IPS-15b (cell line): Measurements from ENCODE around the gene KDM7A.

ENCODE experiments used
- H3K27me3 ChIP-seq: one replicate; pipeline ENCODE4 v1.6.1; 2013; ENCODE audit warnings: low read length; ENCODE audit not compliant: control insufficient read depth, insufficient read depth
- H3K36me3 ChIP-seq: one replicate; pipeline ENCODE4 v1.6.1; 2013; ENCODE audit warnings: low read length; ENCODE audit not compliant: control insufficient read depth, insufficient read depth
- H3K4me1 ChIP-seq: one replicate; pipeline ENCODE4 v1.6.1; 2013; ENCODE audit warnings: mild to moderate bottlenecking, low read length; ENCODE audit not compliant: control insufficient read depth, insufficient read depth
- H3K4me3 ChIP-seq: one replicate; pipeline ENCODE4 v1.5.1; 2013; ENCODE audit warnings: low read depth, low read length
- H3K9ac ChIP-seq: one replicate; pipeline ENCODE4 v1.6.1; 2013; ENCODE audit warnings: low read depth, mild to moderate bottlenecking, low read length
- H3K9me3 ChIP-seq: one replicate; pipeline ENCODE4 v1.6.1; 2013; ENCODE audit warnings: mild to moderate bottlenecking, low read length; ENCODE audit not compliant: control insufficient read depth, insufficient read depth

Gene KDM7A, protein sequence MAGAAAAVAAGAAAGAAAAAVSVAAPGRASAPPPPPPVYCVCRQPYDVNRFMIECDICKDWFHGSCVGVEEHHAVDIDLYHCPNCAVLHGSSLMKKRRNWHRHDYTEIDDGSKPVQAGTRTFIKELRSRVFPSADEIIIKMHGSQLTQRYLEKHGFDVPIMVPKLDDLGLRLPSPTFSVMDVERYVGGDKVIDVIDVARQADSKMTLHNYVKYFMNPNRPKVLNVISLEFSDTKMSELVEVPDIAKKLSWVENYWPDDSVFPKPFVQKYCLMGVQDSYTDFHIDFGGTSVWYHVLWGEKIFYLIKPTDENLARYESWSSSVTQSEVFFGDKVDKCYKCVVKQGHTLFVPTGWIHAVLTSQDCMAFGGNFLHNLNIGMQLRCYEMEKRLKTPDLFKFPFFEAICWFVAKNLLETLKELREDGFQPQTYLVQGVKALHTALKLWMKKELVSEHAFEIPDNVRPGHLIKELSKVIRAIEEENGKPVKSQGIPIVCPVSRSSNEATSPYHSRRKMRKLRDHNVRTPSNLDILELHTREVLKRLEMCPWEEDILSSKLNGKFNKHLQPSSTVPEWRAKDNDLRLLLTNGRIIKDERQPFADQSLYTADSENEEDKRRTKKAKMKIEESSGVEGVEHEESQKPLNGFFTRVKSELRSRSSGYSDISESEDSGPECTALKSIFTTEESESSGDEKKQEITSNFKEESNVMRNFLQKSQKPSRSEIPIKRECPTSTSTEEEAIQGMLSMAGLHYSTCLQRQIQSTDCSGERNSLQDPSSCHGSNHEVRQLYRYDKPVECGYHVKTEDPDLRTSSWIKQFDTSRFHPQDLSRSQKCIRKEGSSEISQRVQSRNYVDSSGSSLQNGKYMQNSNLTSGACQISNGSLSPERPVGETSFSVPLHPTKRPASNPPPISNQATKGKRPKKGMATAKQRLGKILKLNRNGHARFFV

DNA sequence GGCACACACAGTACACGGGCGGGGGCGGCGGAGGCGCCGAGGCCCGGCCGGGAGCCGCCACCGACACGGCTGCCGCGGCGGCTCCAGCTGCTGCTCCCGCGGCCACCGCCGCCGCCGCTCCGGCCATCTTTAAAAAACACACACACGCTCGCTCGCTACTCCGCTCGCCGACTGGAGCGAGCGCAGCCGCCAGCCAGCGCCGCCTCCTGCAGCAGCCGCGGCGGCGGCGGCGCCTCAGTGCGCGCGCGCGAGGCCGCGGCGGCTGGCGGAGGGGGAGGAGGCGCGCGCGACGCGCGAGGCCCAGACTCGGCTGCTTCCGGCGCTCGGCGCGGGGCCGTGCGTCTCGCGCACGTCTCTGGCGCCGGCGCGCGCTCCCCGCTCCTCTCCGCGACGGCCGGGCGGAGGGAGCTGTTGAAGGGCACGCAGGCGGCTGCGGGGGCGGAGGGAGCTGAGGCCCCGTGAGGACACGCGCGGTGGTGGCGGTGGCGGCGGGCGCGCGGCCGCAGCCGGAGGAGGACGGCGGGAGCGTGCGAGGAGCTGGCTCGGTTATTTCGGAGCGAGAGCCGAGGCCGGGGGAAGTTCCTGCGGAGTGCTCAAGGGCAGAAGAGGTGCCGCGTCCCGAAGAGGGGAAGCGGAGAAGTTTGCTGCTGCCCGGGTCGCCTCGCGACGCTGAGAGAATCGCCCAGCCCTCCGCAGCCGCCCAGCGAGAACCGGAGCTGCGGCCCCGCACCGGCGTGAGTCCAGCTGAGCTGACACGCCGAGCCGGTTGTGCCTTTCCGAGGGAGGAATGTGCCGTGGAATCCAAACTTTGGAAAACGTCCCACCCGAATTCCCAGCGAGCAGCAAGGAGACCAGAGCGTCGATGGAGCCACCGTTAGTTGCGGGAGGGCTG, at the start of gene KDM7A:
TSS of gene KDM7A (minus strand) at position 173 of the 892 bp plus-strand sequence. CDS start at position 127, 46 bp downstream.
- Histone ChIP-seq H3K9ac (no peak within 1 kb of the TSS), H3K36me3 (no peaks in the 10 kb centered on the region)

DNA sequence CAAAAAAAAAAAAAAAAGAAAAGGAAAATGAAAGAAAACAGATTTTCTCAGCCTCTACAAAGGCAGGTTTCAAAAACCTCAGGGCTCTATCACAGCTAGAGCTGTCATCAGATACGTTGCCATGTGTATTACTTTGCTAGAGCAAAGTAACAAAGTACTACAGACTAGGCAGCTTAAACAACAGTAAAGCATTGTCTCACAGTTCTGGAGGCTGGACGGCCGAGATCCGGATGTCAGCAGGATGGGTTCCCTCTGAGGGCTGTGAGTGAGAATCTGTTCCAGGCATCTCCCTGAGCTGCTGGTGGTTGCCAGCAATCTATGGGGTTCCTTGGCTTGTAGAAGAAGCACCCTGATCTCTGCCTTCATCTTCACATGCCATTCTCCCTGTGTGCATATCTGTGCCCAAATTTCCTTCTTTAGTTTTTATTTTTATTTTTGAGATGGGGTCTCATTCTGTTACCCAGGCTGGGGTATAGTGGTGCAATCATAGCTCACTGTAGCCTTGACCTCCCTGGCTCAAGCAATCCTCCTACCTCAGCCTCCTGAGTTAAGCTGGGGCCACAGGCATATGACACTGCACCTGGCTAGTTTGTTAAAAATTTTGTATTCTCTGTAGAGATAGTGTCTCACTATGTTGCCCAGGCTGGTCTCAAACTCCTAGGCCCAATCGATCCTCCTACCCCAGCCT, 48.9 kb upstream of the KDM7A start:
- no peaks in the 10 kb centered on the region for H3K36me3 ChIP-seq
- H3K4me3 ChIP-seq = no peak overlapping the region
- H3K4me1 ChIP-seq = no peaks in the 10 kb centered on the region
- H3K9me3 ChIP-seq = no peaks in the 10 kb centered on the region
- H3K9ac ChIP-seq = no peak overlapping the region
- H3K27me3 ChIP-seq = peaks cover 8% of the 10 kb centered on the region

More for the DNA sequence above, at the start of gene KDM7A:
- Histone ChIP-seq H3K27me3 (peaks cover 24% of the 10 kb centered on the region), H3K4me3 (peak within 1 kb of the TSS; percentile 80), H3K9me3 (no peaks in the 10 kb centered on the region), H3K4me1 (no peaks in the 10 kb centered on the region)

- Histone ChIP-seq H3K36me3 (no peaks in the 10 kb centered on the region), H3K4me1 (no peaks in the 10 kb centered on the region), H3K9me3 (no peaks in the 10 kb centered on the region), H3K27me3 (peaks cover 2% of the 10 kb centered on the region), H3K9ac (no peak overlapping the region), H3K4me3 (no peak overlapping the region)
These were observed 46.9 kb upstream of the KDM7A start for GRCh38 chr7:140223515-140224221.

DNA sequence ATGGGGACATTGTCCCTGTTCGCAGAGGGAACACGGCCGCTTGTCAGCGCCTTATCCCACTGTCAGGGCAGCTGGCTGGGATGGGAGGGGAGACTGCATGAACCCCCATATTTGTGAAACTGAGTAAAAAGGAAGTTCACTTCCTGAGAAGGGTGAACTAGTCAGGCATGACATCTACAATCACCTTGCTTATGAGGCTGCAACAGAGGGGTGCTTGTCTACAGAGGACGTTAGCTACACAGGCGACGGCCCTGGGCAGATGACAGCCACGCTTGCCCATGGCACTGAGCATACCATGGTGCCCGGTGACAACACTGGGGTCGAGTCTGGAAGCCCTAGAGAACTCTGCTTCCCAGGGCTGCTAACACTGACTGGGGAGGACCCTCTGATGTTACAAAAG, 46.0 kb upstream of the KDM7A start:
- H3K4me3 ChIP-seq = no peak overlapping the region

DNA sequence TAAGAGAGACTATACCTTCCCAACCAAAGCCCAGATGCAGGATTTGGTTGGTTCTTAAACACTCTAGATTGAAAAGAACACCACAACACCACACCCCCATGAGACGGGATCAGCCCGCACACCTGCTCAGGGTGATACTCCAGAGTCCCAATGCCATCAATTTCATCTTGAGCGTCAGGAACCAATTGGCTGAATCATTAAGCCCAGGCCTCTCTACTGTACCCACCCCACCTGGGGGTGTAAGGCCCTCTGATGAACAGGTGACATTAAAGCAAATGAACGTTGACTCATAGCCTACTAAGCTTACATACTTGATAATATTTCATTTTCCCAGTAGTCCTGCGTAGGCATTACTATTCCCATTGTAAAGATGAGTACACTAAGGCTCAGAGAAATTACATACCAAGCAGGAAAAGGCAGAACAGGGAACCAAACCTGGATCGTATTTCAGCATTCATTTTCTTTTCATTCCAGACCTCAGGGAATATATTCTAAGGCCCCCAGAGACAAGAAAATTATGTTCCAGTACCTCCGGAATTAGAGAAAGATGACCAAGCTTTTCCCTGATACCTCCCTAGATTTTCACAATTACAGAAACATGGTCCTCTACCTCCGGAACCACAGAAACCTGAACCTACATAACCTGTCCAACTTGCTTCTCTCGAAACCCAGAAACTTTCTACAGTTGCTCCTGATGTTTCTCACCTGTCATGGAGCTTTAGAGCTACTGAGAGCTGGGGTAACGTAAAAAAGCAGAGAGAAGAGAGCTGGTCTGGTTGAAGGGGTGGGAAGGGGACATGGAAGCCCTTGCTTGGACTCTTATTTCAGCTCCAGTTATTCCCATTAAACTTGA, 43.1 kb upstream of the KDM7A start:
- H3K36me3 ChIP-seq = no peaks in the 10 kb centered on the region
- no peaks in the 10 kb centered on the region for H3K27me3 ChIP-seq
- H3K9me3 ChIP-seq = no peaks in the 10 kb centered on the region
- H3K9ac ChIP-seq = no peak overlapping the region
- no peaks in the 10 kb centered on the region for H3K4me1 ChIP-seq
- no peak overlapping the region for H3K4me3 ChIP-seq

More for the DNA sequence above, 46.0 kb upstream of the KDM7A start:
- no peaks in the 10 kb centered on the region for H3K9me3 ChIP-seq
- no peaks in the 10 kb centered on the region for H3K36me3 ChIP-seq
- H3K27me3 ChIP-seq = peaks cover 1% of the 10 kb centered on the region
- no peaks in the 10 kb centered on the region for H3K4me1 ChIP-seq
- no peak overlapping the region for H3K9ac ChIP-seq

DNA sequence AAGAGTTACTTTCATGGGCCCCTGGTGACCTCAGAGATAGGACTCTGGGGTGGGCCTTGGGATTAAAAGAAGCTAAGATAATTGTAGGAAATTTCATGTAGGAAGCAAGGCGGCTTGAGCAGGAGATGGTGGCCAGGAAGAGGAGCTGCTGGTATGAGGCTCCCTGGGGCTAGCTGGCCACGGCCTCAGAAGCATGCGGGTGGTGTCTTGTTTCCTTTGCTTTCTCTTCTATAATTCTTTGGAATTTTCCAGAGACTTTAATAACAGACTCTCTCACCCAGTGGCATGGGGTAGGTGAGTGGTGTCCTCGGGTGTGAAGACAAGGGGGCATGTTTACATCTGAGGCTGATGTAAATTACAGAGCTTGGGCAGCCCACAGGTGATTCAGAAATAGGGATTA, 41.9 kb upstream of the KDM7A start:
- Histone ChIP-seq H3K4me3 (no peak overlapping the region), H3K9ac (no peak overlapping the region), H3K4me1 (no peaks in the 10 kb centered on the region), H3K36me3 (no peaks in the 10 kb centered on the region), H3K27me3 (no peaks in the 10 kb centered on the region), H3K9me3 (no peaks in the 10 kb centered on the region)

DNA sequence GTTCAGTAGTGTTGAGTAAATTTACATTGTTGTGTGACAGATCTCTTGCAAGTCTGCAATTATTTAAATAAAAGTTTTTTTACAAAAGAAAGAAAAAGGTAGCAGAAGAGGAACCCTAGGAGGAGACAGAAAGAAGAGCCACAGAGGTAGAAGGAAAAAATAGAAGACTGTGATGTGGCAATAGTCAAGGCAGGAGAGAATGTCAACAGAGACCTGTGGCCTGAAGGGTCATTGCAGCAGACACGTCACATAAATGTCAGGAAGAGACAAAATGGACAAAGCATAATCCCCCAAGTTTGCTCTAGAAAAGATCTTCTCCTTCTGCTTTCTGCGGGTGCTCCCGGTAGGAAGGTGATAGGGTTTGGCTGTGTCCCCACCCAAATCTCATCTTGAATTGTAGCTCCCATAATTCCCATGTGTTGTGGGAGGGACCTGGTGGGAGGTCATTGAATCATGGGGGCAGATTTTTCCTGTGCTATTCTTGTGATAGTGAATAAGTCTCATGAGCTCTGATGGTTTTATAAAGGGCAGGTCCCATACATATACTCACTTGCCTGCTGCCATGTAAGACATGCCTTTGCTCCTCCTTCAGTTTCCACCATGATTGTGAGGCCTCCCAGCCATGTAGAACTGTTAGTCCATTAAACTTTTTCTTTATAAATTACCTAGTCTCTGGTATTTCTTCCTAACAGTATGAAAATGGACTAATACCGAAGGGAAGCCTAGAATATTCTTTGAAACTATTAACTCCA, 41.1 kb upstream of the KDM7A start:
- Histone ChIP-seq H3K9me3 (no peaks in the 10 kb centered on the region), H3K27me3 (no peaks in the 10 kb centered on the region), H3K36me3 (no peaks in the 10 kb centered on the region), H3K9ac (no peak overlapping the region), H3K4me3 (no peak overlapping the region), H3K4me1 (no peaks in the 10 kb centered on the region)

- Histone ChIP-seq H3K9me3 (no peaks in the 10 kb centered on the region), H3K4me3 (no peak overlapping the region), H3K27me3 (no peaks in the 10 kb centered on the region), H3K36me3 (no peaks in the 10 kb centered on the region), H3K4me1 (no peaks in the 10 kb centered on the region), H3K9ac (no peak overlapping the region)
These were observed 38.5 kb upstream of the KDM7A start for GRCh38 chr7:140215281-140215680.

DNA sequence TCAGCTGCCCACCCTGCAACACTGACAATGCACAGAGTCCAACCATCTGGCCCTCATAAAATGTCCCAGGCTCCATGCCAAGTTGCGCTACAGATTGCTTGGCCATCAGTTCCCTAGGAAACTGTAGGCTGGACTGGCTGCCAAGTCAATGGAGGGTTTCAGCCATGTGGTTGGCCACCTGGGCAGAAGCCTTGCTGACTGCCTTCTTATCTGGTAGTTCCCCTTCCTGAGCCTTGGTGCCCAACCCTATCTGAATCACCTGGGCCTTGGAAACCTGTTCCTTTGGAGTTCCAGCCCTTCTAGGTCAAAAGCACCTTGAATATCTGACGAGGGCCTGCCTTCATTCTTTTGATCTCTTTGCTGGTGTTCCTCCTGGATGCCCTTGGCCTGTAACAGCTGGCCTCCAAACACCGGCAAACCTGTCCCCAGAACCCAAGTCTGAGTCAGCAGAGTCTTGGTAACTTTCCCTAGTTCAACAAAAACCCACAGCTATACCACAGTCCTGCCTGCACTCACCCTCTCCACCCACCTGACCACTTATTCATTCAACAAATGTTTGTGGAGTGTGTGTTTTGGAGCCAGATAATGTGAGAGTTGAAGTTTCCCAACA, 37.4 kb upstream of the KDM7A start:
- Histone ChIP-seq H3K36me3 (no peaks in the 10 kb centered on the region), H3K27me3 (no peaks in the 10 kb centered on the region), H3K9me3 (no peaks in the 10 kb centered on the region), H3K4me1 (no peaks in the 10 kb centered on the region), H3K9ac (no peak overlapping the region), H3K4me3 (no peak overlapping the region)
